Measurements from ENCODE around the gene CCNDBP1. TPM values are rescaled to one million over a fixed set of nuclear protein-coding genes. Genes with fewer than 3 reads are reported as not detected.
"Not testable (repeated sequence)": the region's sequence is repeated elsewhere in the genome, so short reads cannot be mapped to it uniquely, and the experiment has no call there.

CCNDBP1 gene
- total RNA-seq: 71.9 and 77.8 TPM in 2 replicates

GRCh38 chr15:43185157-43186002 lies at the start of gene CCNDBP1:
Gene CCNDBP1, plus strand, starts transcription at chr15:43185403. Its CDS starts 96 bp downstream, at chr15:43185499.
- intact Hi-C loops (cut with micrococcal nuclease): loop anchor here (1.0 to 10.0 kb wide), 9 partner anchors 35 to 1211 kb away; partner anchors contain the start of genes EHD4, LCMT2, MFAP1 and PDIA3

GRCh38 chr15:43143203-43143941 lies 41.8 kb upstream of the CCNDBP1 start:
- intact Hi-C loops (cut with micrococcal nuclease): no loop called here

GRCh38 chr15:43144512-43144911 lies 40.7 kb upstream of the CCNDBP1 start:
- intact Hi-C loops (cut with micrococcal nuclease): loop anchor here (1.0 kb wide), 1 partner anchor 11 kb away; the partner anchor contains the start of gene TMEM62

- intact Hi-C loops (cut with micrococcal nuclease): no loop called here
These were observed 39.0 kb upstream of the CCNDBP1 start for GRCh38 chr15:43146184-43146583.

- intact Hi-C loops (cut with micrococcal nuclease): loop anchor here (2.0 to 5.0 kb wide), 2 partner anchors 34 to 43 kb away; partner anchors contain the start of genes CCNDBP1 and UBR1
These were observed 34.8 kb upstream of the CCNDBP1 start for GRCh38 chr15:43150191-43150929.

GRCh38 chr15:43151688-43152087 lies 33.5 kb upstream of the CCNDBP1 start:
- intact Hi-C loops (cut with micrococcal nuclease): loop anchor here (1.0 to 5.0 kb wide), 4 partner anchors 17 to 44 kb away; partner anchors contain the start of genes CCNDBP1 and UBR1

- intact Hi-C loops (cut with micrococcal nuclease): loop anchor here (5.0 kb wide), 1 partner anchor 46 kb away; the partner anchor contains the start of gene UBR1
These were observed 31.9 kb upstream of the CCNDBP1 start for GRCh38 chr15:43153269-43153668.

- intact Hi-C loops (cut with micrococcal nuclease): no loop called here
These were observed 19.3 kb upstream of the CCNDBP1 start for GRCh38 chr15:43165801-43166325.

GRCh38 chr15:43167261-43167660 lies 17.9 kb upstream of the CCNDBP1 start:
- intact Hi-C loops (cut with micrococcal nuclease): not testable (repeated sequence)

- intact Hi-C loops (cut with micrococcal nuclease): no loop called here
These were observed 16.8 kb upstream of the CCNDBP1 start for GRCh38 chr15:43168192-43169107.

GRCh38 chr15:43169888-43170287 lies 15.3 kb upstream of the CCNDBP1 start:
- intact Hi-C loops (cut with micrococcal nuclease): no loop called here

- intact Hi-C loops (cut with micrococcal nuclease): not testable (repeated sequence)
These were observed 9.4 kb upstream of the CCNDBP1 start for GRCh38 chr15:43175656-43176309.

- intact Hi-C loops (cut with micrococcal nuclease): not testable (repeated sequence)
These were observed 8.1 kb upstream of the CCNDBP1 start for GRCh38 chr15:43177147-43177546.

GRCh38 chr15:43183270-43183669 lies 1.9 kb upstream of the CCNDBP1 start:
- intact Hi-C loops (cut with micrococcal nuclease): loop anchor here (10.0 kb wide), 3 partner anchors 562 to 1208 kb away; partner anchors contain the start of genes EHD4, MFAP1, PDIA3 and WDR76

GRCh38 chr15:43184407-43185124 lies 637 bp upstream of the CCNDBP1 start:
- intact Hi-C loops (cut with micrococcal nuclease): loop anchor here (1.0 to 10.0 kb wide), 8 partner anchors 34 to 1210 kb away; partner anchors contain the start of genes EHD4, LCMT2, MFAP1 and PDIA3

GRCh38 chr15:43186003-43186353 lies 775 bp downstream of the CCNDBP1 start:
- intact Hi-C loops (cut with micrococcal nuclease): loop anchor here (1.0 to 10.0 kb wide), 4 partner anchors 482 to 1211 kb away; partner anchors contain the start of genes EHD4, MFAP1, PDIA3 and WDR76

GRCh38 chr15:43187544-43188155 lies 2.4 kb downstream of the CCNDBP1 start:
- intact Hi-C loops (cut with micrococcal nuclease): loop anchor here (1.0 to 10.0 kb wide), 5 partner anchors 64 to 1213 kb away; partner anchors contain the start of genes EHD4, MFAP1, PDIA3 and WDR76

- intact Hi-C loops (cut with micrococcal nuclease): loop anchor here (10.0 kb wide), 3 partner anchors 556 to 1214 kb away; partner anchors contain the start of genes EHD4, MFAP1, PDIA3 and WDR76
These were observed 4.1 kb downstream of the CCNDBP1 start for GRCh38 chr15:43189296-43189695.

Measured in T-helper 1 cell treated with Interleukin-12 subunit alpha and Interleukin-12 subunit beta and Interleukin-4 antibody, amounts not matched to agents 30 ng/mL and 1 ng/mL, for 36 hours (primary cell).